Progenitor cell of endocrine pancreas (in vitro differentiated cells): ENCODE results near the gene PCDHGA1. TPM values are rescaled to one million over a fixed set of nuclear protein-coding genes. Genes with fewer than 3 reads are reported as not detected.
"Not testable (repeated sequence)": the region's sequence is repeated elsewhere in the genome, so short reads cannot be mapped to it uniquely, and the experiment has no call there.

Experiments
- DNase-seq: peaks from one replicate; pipeline ENCODE4 v3.0.0; 2021; ENCODE audit warnings: low spot score; ENCODE audit not compliant: unreplicated experiment
- H3K27ac Mint-ChIP-seq: 2 replicates; pipeline ENCODE4 v1.8.0; 2021; ENCODE audit warnings: mild to moderate bottlenecking, moderate library complexity, mixed read lengths
- H3K27me3 Mint-ChIP-seq: 2 replicates; pipeline ENCODE4 v1.8.0; 2021; ENCODE audit warnings: mixed read lengths
- H3K36me3 Mint-ChIP-seq: 2 replicates; pipeline ENCODE4 v1.8.0; 2022; ENCODE audit warnings: mixed read lengths; ENCODE audit not compliant: insufficient read depth
- H3K4me1 Mint-ChIP-seq: 2 replicates; pipeline ENCODE4 v1.8.0; 2021; ENCODE audit warnings: low read depth, mixed read lengths
- H3K4me3 Mint-ChIP-seq: 2 replicates; pipeline ENCODE4 v1.8.0; 2021; ENCODE audit warnings: low read depth, mild to moderate bottlenecking, moderate library complexity, mixed read lengths
- H3K9me3 Mint-ChIP-seq: 2 replicates; pipeline ENCODE4 v1.8.0; 2021; ENCODE audit warnings: low read depth, mixed read lengths
- total RNA-seq: library from RNA; stranded (reverse); gene quantifications from 2 replicates; pipeline ENCODE4 v1.2.1, GENCODE V29; 2021
- TF ChIP-seq, protein P1 (sequence below): fragments of 200-600 bp; sonication (generic); IDR thresholded peaks from one replicate; pipeline ENCODE4 v1.5.0; 2021; ENCODE audit warnings: antibody characterized with exemption, mild to moderate bottlenecking; ENCODE audit not compliant: unreplicated experiment

PCDHGA1 gene
- total RNA-seq, 1 donor from 2014 or later = 1.3 TPM

DNA sequence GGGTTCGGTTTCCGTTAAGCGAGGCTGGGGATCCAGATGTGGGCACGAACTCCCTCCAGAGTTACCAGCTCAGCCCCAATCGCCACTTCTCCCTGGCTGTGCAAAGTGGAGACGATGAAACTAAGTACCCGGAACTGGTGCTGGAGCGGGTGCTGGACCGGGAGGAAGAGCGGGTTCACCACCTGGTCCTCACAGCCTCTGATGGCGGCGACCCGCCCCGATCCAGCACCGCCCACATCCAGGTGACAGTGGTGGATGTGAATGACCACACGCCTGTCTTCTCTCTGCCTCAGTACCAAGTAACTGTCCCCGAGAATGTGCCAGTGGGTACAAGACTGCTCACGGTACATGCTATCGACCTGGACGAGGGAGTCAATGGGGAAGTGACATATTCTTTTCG, 53.0 kb downstream of the PCDHGA1 start:
- Mint-ChIP-seq H3K27me3 (no peaks in the 10 kb centered on the region), H3K9me3 (peaks cover 48% of the 10 kb centered on the region), H3K27ac (no peak overlapping the region), H3K4me3 (no peak overlapping the region), H3K36me3 (peaks cover 13% of the 10 kb centered on the region), H3K4me1 (no peaks in the 10 kb centered on the region)
- TF ChIP-seq, protein P1, sequence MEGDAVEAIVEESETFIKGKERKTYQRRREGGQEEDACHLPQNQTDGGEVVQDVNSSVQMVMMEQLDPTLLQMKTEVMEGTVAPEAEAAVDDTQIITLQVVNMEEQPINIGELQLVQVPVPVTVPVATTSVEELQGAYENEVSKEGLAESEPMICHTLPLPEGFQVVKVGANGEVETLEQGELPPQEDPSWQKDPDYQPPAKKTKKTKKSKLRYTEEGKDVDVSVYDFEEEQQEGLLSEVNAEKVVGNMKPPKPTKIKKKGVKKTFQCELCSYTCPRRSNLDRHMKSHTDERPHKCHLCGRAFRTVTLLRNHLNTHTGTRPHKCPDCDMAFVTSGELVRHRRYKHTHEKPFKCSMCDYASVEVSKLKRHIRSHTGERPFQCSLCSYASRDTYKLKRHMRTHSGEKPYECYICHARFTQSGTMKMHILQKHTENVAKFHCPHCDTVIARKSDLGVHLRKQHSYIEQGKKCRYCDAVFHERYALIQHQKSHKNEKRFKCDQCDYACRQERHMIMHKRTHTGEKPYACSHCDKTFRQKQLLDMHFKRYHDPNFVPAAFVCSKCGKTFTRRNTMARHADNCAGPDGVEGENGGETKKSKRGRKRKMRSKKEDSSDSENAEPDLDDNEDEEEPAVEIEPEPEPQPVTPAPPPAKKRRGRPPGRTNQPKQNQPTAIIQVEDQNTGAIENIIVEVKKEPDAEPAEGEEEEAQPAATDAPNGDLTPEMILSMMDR = no peak
- no peak for DNase-seq

- DNase-seq = no peak
- Mint-ChIP-seq H3K27ac (no peak overlapping the region), H3K4me1 (no peaks in the 10 kb centered on the region), H3K36me3 (peaks cover 16% of the 10 kb centered on the region), H3K9me3 (peaks cover 51% of the 10 kb centered on the region), H3K27me3 (no peaks in the 10 kb centered on the region), H3K4me3 (no peak overlapping the region)
- TF ChIP-seq, protein P1 = no peak
Observed at GRCh38 chr5:141384471-141385267, 54.4 kb downstream of the PCDHGA1 start.

DNA sequence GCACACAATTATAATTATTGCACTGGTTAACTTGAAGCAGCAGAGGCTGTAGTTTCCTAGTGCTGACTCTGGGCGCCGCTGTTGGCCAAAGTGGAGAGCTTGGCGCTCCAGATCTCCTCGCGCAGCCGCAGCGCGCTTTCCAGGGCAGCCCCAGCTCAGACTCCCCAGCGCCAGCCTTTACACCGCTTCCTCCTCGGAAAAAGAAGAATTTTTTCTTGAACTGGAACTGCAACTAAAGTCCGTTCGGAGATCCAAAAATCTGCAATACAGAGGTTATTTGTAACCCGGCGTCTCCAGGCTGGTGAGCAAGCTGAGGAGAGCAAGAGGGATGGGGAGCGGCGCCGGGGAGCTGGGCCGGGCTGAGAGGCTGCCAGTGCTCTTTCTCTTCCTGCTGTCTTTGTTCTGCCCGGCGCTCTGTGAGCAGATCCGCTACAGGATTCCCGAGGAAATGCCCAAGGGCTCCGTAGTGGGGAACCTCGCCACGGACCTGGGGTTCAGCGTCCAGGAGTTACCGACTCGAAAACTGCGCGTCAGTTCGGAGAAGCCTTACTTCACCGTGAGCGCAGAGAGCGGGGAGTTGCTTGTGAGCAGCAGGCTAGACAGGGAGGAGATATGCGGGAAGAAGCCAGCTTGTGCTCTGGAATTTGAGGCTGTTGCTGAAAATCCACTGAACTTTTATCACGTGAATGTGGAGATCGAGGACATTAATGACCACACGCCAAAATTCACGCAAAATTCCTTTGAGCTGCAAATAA, 57.4 kb downstream of the PCDHGA1 start, which contains the start of gene PCDHGB4:
PCDHGB4 (plus strand) TSS at position 142 of the 755 bp plus-strand sequence; CDS start at position 329, 187 bp downstream.
- not testable (repeated sequence) for H3K4me1 Mint-ChIP-seq, H3K27me3 Mint-ChIP-seq, DNase-seq
- Mint-ChIP-seq H3K4me3 (peak within 1 kb of the TSS; percentile 76), H3K36me3 (peaks cover 34% of the 10 kb centered on the region), H3K27ac (peak within 1 kb of the TSS; percentile 77), H3K9me3 (peaks cover 58% of the 10 kb centered on the region)
- TF ChIP-seq, protein P1 = peak; percentile 49

- H3K4me3 Mint-ChIP-seq = peak overlapping the region; percentile 11
Observed at GRCh38 chr5:141388661-141389060, 58.3 kb downstream of the PCDHGA1 start.

More at GRCh38 chr5:141388661-141389060, 58.3 kb downstream of the PCDHGA1 start:
- H3K36me3 Mint-ChIP-seq = peaks cover 39% of the 10 kb centered on the region
- DNase-seq = no peak
- peak overlapping the region; percentile 16 for H3K27ac Mint-ChIP-seq
- TF ChIP-seq, protein P1 = no peak
- peaks cover 58% of the 10 kb centered on the region for H3K9me3 Mint-ChIP-seq
- H3K4me1 Mint-ChIP-seq = no peaks in the 10 kb centered on the region
- H3K27me3 Mint-ChIP-seq = no peaks in the 10 kb centered on the region
